Neural crest cell (in vitro differentiated cells): ENCODE results near the gene SEC24D. TPM values are rescaled to one million over a fixed set of nuclear protein-coding genes. Genes with fewer than 3 reads are reported as not detected.

Experiments
- DNase-seq: peaks from one replicate; pipeline ENCODE4 v3.0.0; 2021; ENCODE audit warnings: low read depth, mixed read lengths, low spot score
- H3K27ac Mint-ChIP-seq: one replicate; pipeline ENCODE4 v1.8.0; 2021; ENCODE audit warnings: mild to moderate bottlenecking, mixed read lengths; ENCODE audit not compliant: unreplicated experiment
- H3K27me3 Mint-ChIP-seq: 2 replicates; pipeline ENCODE4 v1.8.0; 2021; ENCODE audit warnings: low read depth, mild to moderate bottlenecking, mixed read lengths
- H3K36me3 Mint-ChIP-seq: 2 replicates; pipeline ENCODE4 v1.8.0; 2021; ENCODE audit warnings: low read depth, mild to moderate bottlenecking, mixed read lengths
- H3K4me1 Mint-ChIP-seq: 2 replicates; pipeline ENCODE4 v1.8.0; 2021; ENCODE audit warnings: mixed read lengths
- H3K4me3 Mint-ChIP-seq: one replicate; pipeline ENCODE4 v1.8.0; 2021; ENCODE audit warnings: mild to moderate bottlenecking, mixed read lengths
- H3K9me3 Mint-ChIP-seq: 2 replicates; pipeline ENCODE4 v1.8.0; 2021; ENCODE audit warnings: mixed read lengths
- total RNA-seq: library from RNA; stranded (reverse); gene quantifications from 2 replicates; pipeline ENCODE4 v1.2.1, GENCODE V29; 2021
- TF ChIP-seq, protein P1 (sequence below): fragments of 200-600 bp; sonication (generic); conservative IDR thresholded peaks from 2 replicates; pipeline ENCODE4 v1.5.0; 2021; ENCODE audit warnings: antibody characterized with exemption, mild to moderate bottlenecking

The SEC24D gene
- total RNA-seq, 1 donor from 2014 or later = 22.9 TPM

DNA sequence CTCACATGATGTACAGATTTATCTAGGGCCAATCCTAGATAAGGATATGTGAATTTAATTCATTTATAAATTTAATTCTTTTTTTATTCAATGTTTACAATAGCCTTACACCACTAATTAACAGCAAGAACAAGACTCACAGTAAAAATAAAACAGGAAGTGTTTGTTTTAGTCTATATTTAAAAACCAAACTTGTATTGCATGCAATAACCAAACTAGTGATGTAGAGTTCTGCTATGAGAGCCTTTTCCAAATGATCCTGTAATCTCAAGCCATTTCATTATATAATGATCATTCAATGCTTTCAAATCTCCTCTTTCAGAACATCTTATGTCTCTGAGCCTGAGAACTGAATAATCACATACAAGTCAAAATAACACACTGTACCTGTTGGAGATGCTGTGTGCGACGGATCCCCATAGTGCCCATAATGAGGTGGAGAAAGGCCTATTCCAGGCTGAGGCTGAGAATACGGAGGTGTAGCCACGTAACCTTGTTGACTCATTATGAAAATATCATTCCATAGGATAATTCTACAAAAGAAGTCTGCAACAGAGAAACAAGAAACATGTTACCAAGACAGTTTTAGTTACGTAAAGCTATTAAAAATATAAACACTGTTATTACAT, 2.6 kb downstream of the SEC24D start:
- TF ChIP-seq, protein P1, sequence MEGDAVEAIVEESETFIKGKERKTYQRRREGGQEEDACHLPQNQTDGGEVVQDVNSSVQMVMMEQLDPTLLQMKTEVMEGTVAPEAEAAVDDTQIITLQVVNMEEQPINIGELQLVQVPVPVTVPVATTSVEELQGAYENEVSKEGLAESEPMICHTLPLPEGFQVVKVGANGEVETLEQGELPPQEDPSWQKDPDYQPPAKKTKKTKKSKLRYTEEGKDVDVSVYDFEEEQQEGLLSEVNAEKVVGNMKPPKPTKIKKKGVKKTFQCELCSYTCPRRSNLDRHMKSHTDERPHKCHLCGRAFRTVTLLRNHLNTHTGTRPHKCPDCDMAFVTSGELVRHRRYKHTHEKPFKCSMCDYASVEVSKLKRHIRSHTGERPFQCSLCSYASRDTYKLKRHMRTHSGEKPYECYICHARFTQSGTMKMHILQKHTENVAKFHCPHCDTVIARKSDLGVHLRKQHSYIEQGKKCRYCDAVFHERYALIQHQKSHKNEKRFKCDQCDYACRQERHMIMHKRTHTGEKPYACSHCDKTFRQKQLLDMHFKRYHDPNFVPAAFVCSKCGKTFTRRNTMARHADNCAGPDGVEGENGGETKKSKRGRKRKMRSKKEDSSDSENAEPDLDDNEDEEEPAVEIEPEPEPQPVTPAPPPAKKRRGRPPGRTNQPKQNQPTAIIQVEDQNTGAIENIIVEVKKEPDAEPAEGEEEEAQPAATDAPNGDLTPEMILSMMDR = no peak
- Mint-ChIP-seq H3K4me1 (peaks cover 11% of the 10 kb centered on the region), H3K4me3 (peak overlapping the region; percentile 70), H3K36me3 (peaks cover 8% of the 10 kb centered on the region), H3K27ac (no peak overlapping the region), H3K27me3 (no peaks in the 10 kb centered on the region), H3K9me3 (no peaks in the 10 kb centered on the region)
- DNase-seq = no peak

DNA sequence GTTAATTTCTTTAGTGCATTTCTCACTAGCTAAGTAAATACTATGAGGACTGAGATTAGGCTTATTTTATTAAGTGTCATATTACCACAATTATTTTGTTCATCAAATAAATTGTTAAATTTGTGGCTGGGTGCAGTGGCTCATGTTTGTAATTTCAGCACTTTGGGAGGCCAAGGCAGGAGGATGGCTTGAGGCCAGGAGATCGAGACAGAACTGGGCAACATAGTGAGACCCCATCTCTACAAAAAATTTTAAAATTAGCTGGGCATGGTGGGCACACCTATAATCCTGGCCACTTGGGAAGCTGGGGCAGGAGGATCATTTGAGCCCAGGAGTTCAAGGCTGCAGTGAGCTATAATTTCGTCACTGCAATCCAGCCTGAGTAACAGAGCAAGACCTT, 6.8 kb downstream of the SEC24D start:
- H3K4me3 Mint-ChIP-seq = no peak overlapping the region
- H3K27me3 Mint-ChIP-seq = no peaks in the 10 kb centered on the region
- TF ChIP-seq, protein P1 = no peak
- peaks cover 8% of the 10 kb centered on the region for H3K4me1 Mint-ChIP-seq
- no peak for DNase-seq
- no peaks in the 10 kb centered on the region for H3K9me3 Mint-ChIP-seq
- peaks cover 11% of the 10 kb centered on the region for H3K36me3 Mint-ChIP-seq
- no peak overlapping the region for H3K27ac Mint-ChIP-seq

DNA sequence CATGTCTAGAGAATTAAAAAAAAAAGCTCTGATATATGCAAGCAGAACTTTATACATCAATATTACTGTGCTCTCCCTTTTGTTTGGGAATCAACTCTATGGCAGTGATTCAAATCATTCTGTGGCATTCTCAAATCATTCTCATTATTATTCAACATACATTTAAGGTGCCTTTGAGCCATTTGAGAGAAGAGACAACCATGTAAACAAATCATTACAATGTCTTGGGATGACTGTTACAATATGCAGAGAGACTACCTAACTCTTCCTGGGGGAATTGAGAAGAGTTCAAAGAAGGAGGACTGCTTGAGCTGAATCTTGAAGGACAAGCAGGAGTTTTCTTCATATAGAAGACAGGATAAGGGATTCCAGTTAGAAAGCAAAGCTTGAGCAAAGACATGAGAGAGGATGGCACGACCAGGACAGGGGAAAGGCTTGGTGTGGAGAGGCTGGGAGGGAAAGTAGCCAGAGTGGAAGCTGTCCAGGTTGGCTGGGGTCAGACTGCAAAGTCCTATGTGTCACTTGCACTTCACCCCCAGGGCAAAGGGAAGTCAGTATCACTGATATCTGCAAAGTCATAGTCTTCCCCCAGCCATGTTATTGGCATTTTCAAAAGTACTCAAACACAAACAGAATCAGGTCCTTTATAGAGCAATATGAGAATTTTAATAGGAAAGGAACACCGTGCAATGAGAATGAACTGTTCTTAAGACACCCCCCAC, 9.0 kb downstream of the SEC24D start:
- TF ChIP-seq, protein P1 = no peak
- H3K27ac Mint-ChIP-seq = no peak overlapping the region
- peaks cover 11% of the 10 kb centered on the region for H3K36me3 Mint-ChIP-seq
- no peak for DNase-seq
- H3K4me3 Mint-ChIP-seq = no peak overlapping the region
- peaks cover 8% of the 10 kb centered on the region for H3K4me1 Mint-ChIP-seq
- no peaks in the 10 kb centered on the region for H3K9me3 Mint-ChIP-seq
- no peaks in the 10 kb centered on the region for H3K27me3 Mint-ChIP-seq

DNA sequence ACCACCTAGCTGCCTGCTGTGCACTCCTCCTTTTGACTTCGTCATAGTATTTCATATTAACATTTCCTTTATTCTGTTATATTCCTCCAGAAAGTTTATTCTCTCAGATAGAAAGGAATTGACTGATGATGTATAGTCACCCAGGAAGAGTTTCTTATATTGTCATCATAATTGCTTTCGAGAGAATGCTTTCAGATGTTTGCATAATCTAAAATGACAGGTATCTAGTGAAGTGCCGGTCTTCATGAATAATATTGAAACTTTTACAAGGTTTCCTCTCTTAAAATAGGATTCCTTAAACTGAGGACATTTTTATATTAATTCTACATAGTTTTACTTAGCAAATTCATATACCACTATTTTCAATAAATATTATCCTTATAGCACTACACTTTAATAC, 10.1 kb downstream of the SEC24D start:
- TF ChIP-seq, protein P1 = no peak
- Mint-ChIP-seq H3K27ac (no peak overlapping the region), H3K9me3 (no peaks in the 10 kb centered on the region), H3K4me3 (no peak overlapping the region), H3K36me3 (peaks cover 10% of the 10 kb centered on the region), H3K4me1 (peaks cover 8% of the 10 kb centered on the region), H3K27me3 (no peaks in the 10 kb centered on the region)
- no peak for DNase-seq

DNA sequence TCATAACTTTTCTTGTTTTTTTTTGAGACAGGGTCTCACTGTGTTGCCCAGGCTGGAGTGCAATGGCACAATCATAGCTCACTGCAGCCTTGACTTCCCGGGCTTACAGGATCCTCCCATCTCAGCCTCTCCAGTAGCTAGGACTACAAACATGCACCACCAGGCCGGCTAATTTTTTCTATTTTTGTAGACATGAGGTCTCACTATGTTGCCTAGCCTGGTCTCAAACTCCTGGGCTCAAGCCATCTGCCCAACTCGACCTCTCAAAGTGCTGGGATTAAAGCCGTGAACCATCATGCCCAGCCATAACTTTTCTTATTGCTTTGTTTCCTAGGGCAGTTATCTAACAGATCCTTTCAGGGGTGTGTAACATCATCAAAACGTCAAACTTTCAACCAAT, 11.8 kb downstream of the SEC24D start:
- H3K27ac Mint-ChIP-seq = no peak overlapping the region
- DNase-seq = no peak
- H3K9me3 Mint-ChIP-seq = no peaks in the 10 kb centered on the region
- H3K4me1 Mint-ChIP-seq = peaks cover 8% of the 10 kb centered on the region
- TF ChIP-seq, protein P1 = no peak
- peaks cover 8% of the 10 kb centered on the region for H3K36me3 Mint-ChIP-seq
- no peak overlapping the region for H3K4me3 Mint-ChIP-seq
- H3K27me3 Mint-ChIP-seq = no peaks in the 10 kb centered on the region
